A673 (cell line): Measurements from ENCODE around the gene LIPM. TPM values are rescaled to one million over a fixed set of nuclear protein-coding genes. Genes with fewer than 3 reads are reported as not detected.

Experiments
- BruUV-seq: library from RNA; stranded (reverse); fragments of 400-500 nt; replicated peaks from 2 replicates; lab custom pipeline; 2021; lab: Mats Ljungman, UMichigan
- CTCF ChIA-PET: fragments of 300-600 bp; sonication (Branson Sonifier 250); formaldehyde crosslinking; loops from one replicate; lab custom pipeline; 2022; ENCODE audit warnings: antibody characterized with exemption; lab: Charles Lee
- POLR2A ChIA-PET: fragments of 300-600 bp; sonication (Branson Sonifier 250); formaldehyde crosslinking; loops from one replicate; lab custom pipeline; 2022; ENCODE audit warnings: antibody characterized with exemption; ENCODE audit not compliant: low non-redundant PET; lab: Charles Lee
- DNase-seq: peaks from one replicate; pipeline ENCODE4 v3.0.0-alpha.2; 2015; ENCODE audit warnings: low spot score
- H3K27ac ChIP-seq: fragments of 200-600 bp; sonication (generic); 2 replicates; pipeline ENCODE4 v1.5.1; 2016; ENCODE audit warnings: mixed run types, low read depth, mild to moderate bottlenecking, mixed read lengths, antibody characterized with exemption, low read length; ENCODE audit not compliant: poor library complexity, severe bottlenecking
- H3K27me3 ChIP-seq: fragments of 200-600 bp; sonication (generic); replicated peaks from 2 replicates; pipeline ENCODE4 v1.6.1; 2017; ENCODE audit warnings: mixed run types, low read depth, mild to moderate bottlenecking, mixed read lengths, antibody characterized with exemption, low read length; ENCODE audit not compliant: insufficient read depth, poor library complexity
- H3K36me3 ChIP-seq: fragments of 200-600 bp; sonication (generic); 2 replicates; pipeline ENCODE4 v1.6.1; 2016; ENCODE audit warnings: mixed run types, mild to moderate bottlenecking, mixed read lengths, antibody characterized with exemption, low read length; ENCODE audit not compliant: insufficient read depth, poor library complexity, severe bottlenecking
- H3K4me1 ChIP-seq: fragments of 200-600 bp; sonication (generic); 2 replicates; pipeline ENCODE4 v1.6.1; 2017; ENCODE audit warnings: mixed run types, mild to moderate bottlenecking, mixed read lengths, antibody characterized with exemption, low read length; ENCODE audit not compliant: insufficient read depth, poor library complexity, severe bottlenecking
- H3K4me3 ChIP-seq: fragments of 200-600 bp; sonication (generic); 2 replicates; pipeline ENCODE4 v1.5.1; 2016; ENCODE audit warnings: low read depth, mixed run types, mild to moderate bottlenecking, mixed read lengths, low read length; ENCODE audit not compliant: poor library complexity, severe bottlenecking
- H3K9me3 ChIP-seq: fragments of 200-600 bp; sonication (generic); 2 replicates; pipeline ENCODE4 v1.6.1; 2016; ENCODE audit warnings: mixed run types, low read depth, mild to moderate bottlenecking, mixed read lengths, antibody characterized with exemption, low read length; ENCODE audit not compliant: poor library complexity, severe bottlenecking
- CTCF ChIP-seq: fragments of 300-800, 200-600 bp; sonication (generic); conservative IDR thresholded peaks from 2 replicates; pipeline ENCODE4 v1.5.1; 2017; ENCODE audit warnings: low read depth, mild to moderate bottlenecking, antibody characterized with exemption, low read length, moderate library complexity, mixed read lengths
- EZH2 ChIP-seq: fragments of 200-600 bp; sonication (generic); IDR thresholded peaks from 2 replicates; pipeline ENCODE4 v1.6.1; 2017; ENCODE audit warnings: borderline replicate concordance, low read depth, mild to moderate bottlenecking, mixed read lengths, antibody characterized with exemption, low read length; ENCODE audit not compliant: poor library complexity, severe bottlenecking
- intact Hi-C: fragments of 100-400 bp; cut with micrococcal nuclease; formaldehyde crosslinking; loops from one replicate; pipeline ENCODE4 v1.10.0; 2022; ENCODE audit not compliant: unreplicated experiment
- total RNA-seq: library from RNA; stranded (reverse); gene quantifications from 2 replicates; pipeline ENCODE4 v1.2.3, GENCODE V29; 2021

Gene LIPM
- total RNA-seq, 1 experiment from 2014 or later: not detected

GRCh38 chr10:88840104-88840503 lies 37.6 kb downstream of the LIPM start:
- intact Hi-C loops: no loop called here
- no peak for TF ChIP-seq CTCF
- no peak for TF ChIP-seq EZH2
- no peak overlapping the region for H3K27ac ChIP-seq
- H3K36me3 ChIP-seq: no peaks in the 10 kb centered on the region
- no peak for DNase-seq
- no TSS peak for BruUV-seq
- H3K4me1 ChIP-seq: no peaks in the 10 kb centered on the region
- ChIA-PET POLR2A (no interaction called here), CTCF (interaction anchor here (0.5 kb wide), 1 partner anchor 92 kb away, joined by 6 read pairs; no protein-coding TSS in a partner anchor)
- H3K9me3 ChIP-seq: no peaks in the 10 kb centered on the region
- no peaks in the 10 kb centered on the region for H3K27me3 ChIP-seq
- H3K4me3 ChIP-seq: no peak overlapping the region

GRCh38 chr10:88840881-88841280 lies 38.4 kb downstream of the LIPM start:
- TF ChIP-seq CTCF (no peak), EZH2 (no peak)
- Histone ChIP-seq H3K27me3 (no peaks in the 10 kb centered on the region), H3K4me1 (no peaks in the 10 kb centered on the region), H3K4me3 (no peak overlapping the region), H3K27ac (no peak overlapping the region), H3K36me3 (no peaks in the 10 kb centered on the region), H3K9me3 (no peaks in the 10 kb centered on the region)
- intact Hi-C loops: no loop called here
- POLR2A ChIA-PET: no interaction called here
- no TSS peak for BruUV-seq
- CTCF ChIA-PET: interaction anchor here (0.5 kb wide), 1 partner anchor 91 kb away, joined by 6 read pairs; no protein-coding TSS in a partner anchor
- no peak for DNase-seq

GRCh38 chr10:88841316-88842111 lies 39.0 kb downstream of the LIPM start:
- intact Hi-C loops: no loop called here
- POLR2A ChIA-PET: no interaction called here
- BruUV-seq: no TSS peak
- CTCF ChIA-PET: interaction anchor here (1.4 kb wide), 1 partner anchor 91 kb away, joined by 3 read pairs; no protein-coding TSS in a partner anchor
- Histone ChIP-seq H3K9me3 (no peaks in the 10 kb centered on the region), H3K36me3 (no peaks in the 10 kb centered on the region), H3K4me3 (no peak overlapping the region), H3K4me1 (no peaks in the 10 kb centered on the region), H3K27me3 (no peaks in the 10 kb centered on the region), H3K27ac (no peak overlapping the region)
- DNase-seq: no peak
- TF ChIP-seq EZH2: no peak
- TF ChIP-seq CTCF: no peak
